D721Med (cell line): Measurements from ENCODE around the gene RPLP2.

Source experiments
- DNase-seq: peaks from one replicate; pipeline ENCODE4 v3.0.0; 2011; ENCODE audit warnings: low spot score; ENCODE audit not compliant: insufficient read length
- FAIRE-seq: peaks from 2 replicates; lab custom pipeline; 2011; peaks lifted over from hg19 to GRCh38; lab: Jason Lieb, UNC
- CTCF ChIP-seq: IDR thresholded peaks from 2 replicates; pipeline ENCODE4 v1.5.1; 2012; ENCODE audit warnings: mild to moderate bottlenecking, control low read depth; ENCODE audit not compliant: insufficient read depth; ENCODE audit errors: missing control alignments

Gene RPLP2

GRCh38 chr11:794013-794765 is 15.6 kb upstream of the RPLP2 start:
- TF ChIP-seq CTCF: no peak
- DNase-seq: peak; percentile 49
- FAIRE-seq: no peak

- FAIRE-seq: no peak
- DNase-seq: no peak
- no peak for TF ChIP-seq CTCF
Observed at GRCh38 chr11:794766-795633, 14.8 kb upstream of the RPLP2 start.

GRCh38 chr11:795634-796564 is 13.9 kb upstream of the RPLP2 start:
- no peak for FAIRE-seq
- no peak for DNase-seq

GRCh38 chr11:796565-797295 is 13.0 kb upstream of the RPLP2 start:
- TF ChIP-seq CTCF: no peak
- no peak for DNase-seq
- FAIRE-seq: no peak

More at GRCh38 chr11:795634-796564, 13.9 kb upstream of the RPLP2 start:
- no peak for TF ChIP-seq CTCF

- TF ChIP-seq CTCF: no peak
- DNase-seq (peak; percentile 55), FAIRE-seq (no peak)
Observed at GRCh38 chr11:797296-798092, 12.3 kb upstream of the RPLP2 start.
